Lower leg skin (tissue), 3 donors: Measurements from ENCODE around the gene RTN4RL2.

Experiments
- CTCF ChIP-seq, 3 donors: fragments of 450-650 bp; IDR thresholded peaks; one replicate each; pipeline ENCODE4 v1.5.1; 2016; ENCODE audit warnings: antibody characterized with exemption in 3 of 3, mild to moderate bottlenecking in 3 of 3, moderate library complexity in 2 of 3
- POLR2A ChIP-seq, 2 donors: fragments of 450-650 bp; IDR thresholded peaks; one replicate each; pipeline ENCODE4 v1.6.1; 2016 to 2017; ENCODE audit warnings: antibody characterized with exemption in 2 of 2, mild to moderate bottlenecking in 1 of 2, moderate library complexity in 1 of 2

- TF ChIP-seq POLR2A (IDR thresholded peaks at IDR 0.05) (no peak), CTCF (IDR thresholded peaks at IDR 0.05) (peak in 1 of 3 donors; percentile 68)
Observed at GRCh38 chr11:57456960-57457642, 3.2 kb upstream of the RTN4RL2 start.
